Activated CD8-positive, alpha-beta T cell treated with anti-CD3 and anti-CD28 coated beads for 36 hours (primary cell): ENCODE data around the gene EEF2. TPM values are rescaled to one million over a fixed set of nuclear protein-coding genes. Genes with fewer than 3 reads are reported as not detected.

Source experiments
- ATAC-seq: fragments of 200-7000 bp; cut with Tn5 transposase; one replicate; pipeline ENCODE4 v1.10.0; 2021; ENCODE audit warnings: mild to moderate bottlenecking, moderate library complexity
- CTCF ChIA-PET: fragments of 350-600 bp; sonication (Branson Sonifier 250); formaldehyde crosslinking; loops from one replicate; lab custom pipeline; 2021; ENCODE audit warnings: antibody characterized with exemption; lab: Charles Lee
- POLR2A ChIA-PET: fragments of 350-600 bp; sonication (Branson Sonifier 250); formaldehyde crosslinking; loops from one replicate; lab custom pipeline; 2021; ENCODE audit warnings: antibody characterized with exemption; lab: Charles Lee
- DNase-seq: peaks from one replicate; pipeline ENCODE4 v3.0.0-alpha.2; 2020
- H3K27ac Mint-ChIP-seq: one replicate; pipeline ENCODE4 v1.8.0; 2021; ENCODE audit warnings: mild to moderate bottlenecking, mixed read lengths
- H3K27me3 Mint-ChIP-seq: one replicate; pipeline ENCODE4 v1.8.0; 2021; ENCODE audit warnings: mixed read lengths
- H3K36me3 Mint-ChIP-seq: one replicate; pipeline ENCODE4 v1.8.0; 2021; ENCODE audit warnings: low read depth, mixed read lengths
- H3K4me1 Mint-ChIP-seq: one replicate; pipeline ENCODE4 v1.8.0; 2021; ENCODE audit warnings: low read depth, mixed read lengths
- H3K4me3 Mint-ChIP-seq: one replicate; pipeline ENCODE4 v1.8.0; 2021; ENCODE audit warnings: mild to moderate bottlenecking, moderate library complexity, mixed read lengths
- H3K9me3 Mint-ChIP-seq: one replicate; pipeline ENCODE4 v1.8.0; 2021; ENCODE audit warnings: mixed read lengths
- intact Hi-C: fragments of 100-400 bp; cut with micrococcal nuclease; formaldehyde crosslinking; loops from one replicate; pipeline ENCODE4 v1.10.0; 2022
- total RNA-seq, 2 experiments: library from RNA; stranded (reverse); gene quantifications; one replicate each; pipeline ENCODE4 v1.2.3, GENCODE V29; 2021
- TF ChIP-seq, protein P1 (sequence below): fragments of 200-600 bp; IDR thresholded peaks from one replicate; pipeline ENCODE4 v1.8.0; 2022; ENCODE audit warnings: antibody characterized with exemption, mild to moderate bottlenecking

The EEF2 gene
- total RNA-seq, 2 experiments from 2014 or later: 3,533 to 3,625 TPM

- DNase-seq: no peak
- CTCF ChIA-PET: interaction anchor here (1.7 kb wide), 1 partner anchor 8 kb away, joined by 9 read pairs; no protein-coding TSS in a partner anchor
- POLR2A ChIA-PET: interaction anchor here (0.6 to 7.8 kb wide), 5 partner anchors 8 to 1739 kb away, joined by 3 to 131 read pairs (median 12); partner anchors contain the start of gene DAPK3
These were observed 5.5 kb downstream of the EEF2 start for GRCh38 chr19:3979674-3980352.

GRCh38 chr19:3979289-3979673 is 6.0 kb downstream of the EEF2 start:
- H3K27me3 Mint-ChIP-seq: no peaks in the 10 kb centered on the region
- DNase-seq (no peak), ATAC-seq (no peak)
- intact Hi-C loops: no loop called here
- H3K4me3 Mint-ChIP-seq: no peak overlapping the region
- H3K9me3 Mint-ChIP-seq: no peaks in the 10 kb centered on the region
- ChIA-PET POLR2A (interaction anchor here (0.6 to 7.8 kb wide), 6 partner anchors 7 to 1739 kb away, joined by 3 to 131 read pairs (median 9); partner anchors contain the start of gene DAPK3), CTCF (interaction anchor here (1.7 kb wide), 1 partner anchor 9 kb away, joined by 9 read pairs; no protein-coding TSS in a partner anchor)
- H3K27ac Mint-ChIP-seq: peak overlapping the region; percentile 38
- TF ChIP-seq, protein P1, sequence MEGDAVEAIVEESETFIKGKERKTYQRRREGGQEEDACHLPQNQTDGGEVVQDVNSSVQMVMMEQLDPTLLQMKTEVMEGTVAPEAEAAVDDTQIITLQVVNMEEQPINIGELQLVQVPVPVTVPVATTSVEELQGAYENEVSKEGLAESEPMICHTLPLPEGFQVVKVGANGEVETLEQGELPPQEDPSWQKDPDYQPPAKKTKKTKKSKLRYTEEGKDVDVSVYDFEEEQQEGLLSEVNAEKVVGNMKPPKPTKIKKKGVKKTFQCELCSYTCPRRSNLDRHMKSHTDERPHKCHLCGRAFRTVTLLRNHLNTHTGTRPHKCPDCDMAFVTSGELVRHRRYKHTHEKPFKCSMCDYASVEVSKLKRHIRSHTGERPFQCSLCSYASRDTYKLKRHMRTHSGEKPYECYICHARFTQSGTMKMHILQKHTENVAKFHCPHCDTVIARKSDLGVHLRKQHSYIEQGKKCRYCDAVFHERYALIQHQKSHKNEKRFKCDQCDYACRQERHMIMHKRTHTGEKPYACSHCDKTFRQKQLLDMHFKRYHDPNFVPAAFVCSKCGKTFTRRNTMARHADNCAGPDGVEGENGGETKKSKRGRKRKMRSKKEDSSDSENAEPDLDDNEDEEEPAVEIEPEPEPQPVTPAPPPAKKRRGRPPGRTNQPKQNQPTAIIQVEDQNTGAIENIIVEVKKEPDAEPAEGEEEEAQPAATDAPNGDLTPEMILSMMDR: no peak
- peaks cover 77% of the 10 kb centered on the region for H3K36me3 Mint-ChIP-seq
- peaks cover 39% of the 10 kb centered on the region for H3K4me1 Mint-ChIP-seq

More at GRCh38 chr19:3979674-3980352, 5.5 kb downstream of the EEF2 start:
- Mint-ChIP-seq H3K9me3 (no peaks in the 10 kb centered on the region), H3K27ac (peak overlapping the region; percentile 38), H3K4me1 (peaks cover 39% of the 10 kb centered on the region), H3K4me3 (no peak overlapping the region), H3K27me3 (no peaks in the 10 kb centered on the region), H3K36me3 (peaks cover 82% of the 10 kb centered on the region)
- intact Hi-C loops: no loop called here
- ATAC-seq: no peak
- TF ChIP-seq, protein P1: no peak

GRCh38 chr19:3978145-3978544 is 7.1 kb downstream of the EEF2 start:
- H3K36me3 Mint-ChIP-seq: peaks cover 65% of the 10 kb centered on the region

DNA sequence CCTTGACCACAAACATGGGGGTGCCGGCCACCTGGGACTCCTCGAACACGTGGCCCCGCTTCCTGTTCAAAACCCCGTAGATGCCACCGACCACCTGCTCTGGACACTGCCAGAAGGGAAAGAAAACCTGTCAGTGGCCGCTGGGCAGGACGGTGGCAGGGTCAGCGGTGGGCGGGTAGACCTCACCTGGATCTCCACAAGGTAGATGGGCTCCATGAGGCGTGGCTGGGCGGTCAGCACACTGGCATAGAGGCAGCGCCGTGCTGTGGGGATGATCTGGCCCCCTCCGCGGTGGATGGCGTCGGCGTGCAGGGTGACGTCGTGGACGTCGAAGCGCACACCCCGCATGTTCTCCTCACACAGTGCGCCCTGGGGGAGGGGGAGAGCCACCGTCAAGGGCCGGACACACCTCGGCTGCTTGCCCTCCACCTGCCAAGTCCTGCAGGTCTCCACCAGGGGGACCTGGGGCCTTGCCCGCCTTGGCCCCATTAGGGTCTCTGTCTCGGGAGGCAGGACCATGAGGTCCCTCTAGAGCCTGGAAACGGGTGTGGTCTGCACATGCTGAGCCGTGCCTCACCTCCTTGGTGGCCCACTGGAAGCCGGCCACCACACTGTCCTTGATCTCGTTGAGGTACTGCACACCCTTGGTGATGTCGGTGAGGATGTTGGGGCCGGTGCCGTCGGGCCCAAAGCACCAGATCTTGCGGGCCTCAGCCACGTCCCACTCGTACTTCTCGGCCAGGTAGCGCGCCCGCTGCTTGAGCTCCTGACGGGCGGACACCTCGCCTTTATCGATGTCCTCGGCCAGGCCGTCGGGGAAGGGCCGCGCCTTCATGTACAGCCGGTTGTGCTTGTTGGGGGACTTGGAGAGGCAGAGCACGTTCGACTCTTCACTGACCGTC is 7.8 kb downstream of the EEF2 start:
- no peak for ATAC-seq
- no peaks in the 10 kb centered on the region for H3K9me3 Mint-ChIP-seq
- H3K36me3 Mint-ChIP-seq: peaks cover 59% of the 10 kb centered on the region
- no peaks in the 10 kb centered on the region for H3K27me3 Mint-ChIP-seq
- peaks cover 22% of the 10 kb centered on the region for H3K4me1 Mint-ChIP-seq
- POLR2A ChIA-PET: interaction anchor here (0.6 to 3.5 kb wide), 5 partner anchors 7 to 421 kb away, joined by 3 to 78 read pairs (median 6); partner anchors contain the start of gene EEF2
- intact Hi-C loops: no loop called here
- TF ChIP-seq, protein P1: no peak
- CTCF ChIA-PET: no interaction called here
- no peak for DNase-seq
- H3K27ac Mint-ChIP-seq: peak overlapping the region; percentile 48
- H3K4me3 Mint-ChIP-seq: no peak overlapping the region

More at GRCh38 chr19:3978145-3978544, 7.1 kb downstream of the EEF2 start:
- Mint-ChIP-seq H3K4me1 (peaks cover 28% of the 10 kb centered on the region), H3K9me3 (no peaks in the 10 kb centered on the region), H3K27ac (peak overlapping the region; percentile 48), H3K4me3 (no peak overlapping the region), H3K27me3 (no peaks in the 10 kb centered on the region)
- ATAC-seq: no peak
- TF ChIP-seq, protein P1: no peak
- ChIA-PET POLR2A (interaction anchor here (0.6 to 2.4 kb wide), 5 partner anchors 10 to 422 kb away, joined by 3 to 12 read pairs (median 6); no protein-coding TSS in a partner anchor), CTCF (no interaction called here)
- intact Hi-C loops: no loop called here
- no peak for DNase-seq
